ENCODE data around the gene ADAMTS13.
A peak's percentile ranks its signal among the peaks of the same experiment; 100 is the strongest.

Gene ADAMTS13

GRCh38 chr9:133393399-133393798 lies 28.8 kb upstream of the ADAMTS13 start:
- no peak for DNase-seq

- DNase-seq: no peak
These were observed 27.4 kb upstream of the ADAMTS13 start for GRCh38 chr9:133394687-133395271.

- no peak for DNase-seq
These were observed 25.2 kb upstream of the ADAMTS13 start for GRCh38 chr9:133396952-133397351.

- DNase-seq: no peak
These were observed 24.8 kb upstream of the ADAMTS13 start for GRCh38 chr9:133397370-133397769.

GRCh38 chr9:133397895-133398294 lies 24.3 kb upstream of the ADAMTS13 start:
- DNase-seq: no peak

GRCh38 chr9:133400292-133400691 lies 21.9 kb upstream of the ADAMTS13 start:
- DNase-seq: no peak

GRCh38 chr9:133401588-133401987 lies 20.6 kb upstream of the ADAMTS13 start:
- DNase-seq: no peak

GRCh38 chr9:133402689-133403088 lies 19.5 kb upstream of the ADAMTS13 start:
- no peak for DNase-seq

- DNase-seq: peak; percentile 66
These were observed 18.3 kb upstream of the ADAMTS13 start for GRCh38 chr9:133403766-133404453.

GRCh38 chr9:133404454-133405002 lies 17.6 kb upstream of the ADAMTS13 start:
- no peak for DNase-seq

- DNase-seq: no peak
These were observed 16.4 kb upstream of the ADAMTS13 start for GRCh38 chr9:133405508-133406438.

GRCh38 chr9:133406480-133407307 lies 15.5 kb upstream of the ADAMTS13 start:
- DNase-seq: peak; percentile 81

- no peak for DNase-seq
These were observed 14.1 kb upstream of the ADAMTS13 start for GRCh38 chr9:133408042-133408441.

GRCh38 chr9:133415170-133415569 lies 7.0 kb upstream of the ADAMTS13 start:
- no peak for DNase-seq

- peak; percentile 85 for DNase-seq
These were observed 4.4 kb upstream of the ADAMTS13 start, which contains the start of gene REXO4 for GRCh38 chr9:133417541-133418461. Gene REXO4, minus strand, starts transcription at chr9:133418010. Its CDS starts 166 bp downstream, at chr9:133417844.

- no peak for DNase-seq
These were observed 3.2 kb upstream of the ADAMTS13 start for GRCh38 chr9:133419005-133419404.

GRCh38 chr9:133420392-133420827 lies 1.8 kb upstream of the ADAMTS13 start:
- no peak for DNase-seq

- DNase-seq: no peak
These were observed 1.0 kb downstream of the ADAMTS13 start for GRCh38 chr9:133423216-133423615.

GRCh38 chr9:133424187-133424586 lies 2.0 kb downstream of the ADAMTS13 start:
- DNase-seq: no peak

GRCh38 chr9:133425049-133425632 lies 3.0 kb downstream of the ADAMTS13 start:
- no peak for DNase-seq

- DNase-seq: no peak
These were observed 3.8 kb downstream of the ADAMTS13 start for GRCh38 chr9:133426011-133426410.

Data from activated naive CD4-positive, alpha-beta T cell treated with anti-CD3 and anti-CD28 coated beads, Interleukin-2, amount 50 U/mL, for 16 hours (primary cell).